Sigmoid colon (tissue), 7 donors: ENCODE data around the gene PMM1. TPM values are rescaled to one million over a fixed set of nuclear protein-coding genes. Genes with fewer than 3 reads are reported as not detected.
"Not testable (repeated sequence)": the region's sequence is repeated elsewhere in the genome, so short reads cannot be mapped to it uniquely, and the experiment has no call there.

ENCODE experiments used
- DNase-seq: peaks from one replicate; pipeline ENCODE4 v3.0.0-alpha.2; 2019
- H3K27ac ChIP-seq, 4 donors: fragments of 200-600 bp; sonication (generic); one replicate each; pipeline ENCODE4 v1.5.1; 2016 to 2019; ENCODE audit warnings: mild to moderate bottlenecking in 1 of 4
- H3K27me3 ChIP-seq, 3 donors: fragments of 200-600 bp; sonication (generic); one replicate each; pipeline ENCODE4 v1.5.1; 2019; ENCODE audit warnings: mild to moderate bottlenecking in 1 of 3
- H3K36me3 ChIP-seq, 4 donors: fragments of 200-600 bp; sonication (generic); one replicate each; pipeline ENCODE4 v1.5.1; 2016 to 2019
- H3K4me1 ChIP-seq, 4 donors: fragments of 200-600 bp; sonication (generic); one replicate each; pipeline ENCODE4 v1.5.1; 2017 to 2019
- H3K4me3 ChIP-seq, 4 donors: fragments of 200-600 bp; sonication (generic); one replicate each; pipeline ENCODE4 v1.5.1; 2017 to 2019; ENCODE audit warnings: mild to moderate bottlenecking in 2 of 4, moderate library complexity in 1 of 4
- H3K9me3 ChIP-seq, 4 donors: fragments of 200-600 bp in 3 of 4; sonication (generic) in 3 of 4; one replicate each; pipeline versions ENCODE4 v1.5.1 to v1.6.1; 2013 to 2019
- EP300 ChIP-seq, 4 donors: sonication (generic); formaldehyde crosslinking; IDR thresholded peaks; one replicate each; pipeline ENCODE4 v1.6.1; 2017; ENCODE audit warnings: antibody characterized with exemption in 4 of 4
- POLR2A ChIP-seq, 2 donors: fragments of 450-650 bp; IDR thresholded peaks; one replicate each; pipeline ENCODE4 v1.6.1; 2016; ENCODE audit warnings: antibody characterized with exemption in 2 of 2, mild to moderate bottlenecking in 2 of 2, moderate library complexity in 2 of 2
- POLR2AphosphoS5 ChIP-seq, 4 donors: sonication (generic); formaldehyde crosslinking; IDR thresholded peaks; one replicate each; pipeline ENCODE4 v1.6.1; 2017; ENCODE audit warnings: antibody characterized with exemption in 4 of 4
- WGBS, 2 donors: extraction: QIAGEN DNeasy Blood & Tissue Kit; methylation state at CpG; one replicate each; pipeline ENCODE4 v1.1.7; 2013; 5-methylcytosine and 5-hydroxymethylcytosine counted together
- intact Hi-C: fragments of 100-400 bp; cut with DNase I; formaldehyde crosslinking; loops from one replicate; pipeline ENCODE4 v1.15.1; 2023
- polyA plus RNA-seq, 3 donors: library from polyadenylated mRNA; stranded (reverse); fragments of 200-250 nt; gene quantifications; one replicate each; pipeline ENCODE4 v1.2.3, GENCODE V29; 2013
- total RNA-seq, 4 donors: library from RNA; depleted of rRNA; stranded (reverse); fragments of >200 nt; gene quantifications; one replicate each; pipeline ENCODE4 v1.1.0, GENCODE V29; 2016
- TF ChIP-seq, protein P1 (sequence below), 4 experiments: fragments of 450-650 bp in 3 of 4; fragments of 200-600 bp in 1 of 4; IDR thresholded peaks; one replicate each; pipeline ENCODE4 v1.5.1; 2016 to 2019; ENCODE audit warnings: antibody characterized with exemption in 4 of 4, mild to moderate bottlenecking in 3 of 4, moderate library complexity in 2 of 4
- donor health status: healthy with polysubstance abuse.
- donor health status: Bipolar disorder and iron deficiency.
- donor health status: healthy.

PMM1 gene
- total and polyA plus RNA-seq, 7 donors: 35.0 to 102 (median 52.4) TPM

DNA sequence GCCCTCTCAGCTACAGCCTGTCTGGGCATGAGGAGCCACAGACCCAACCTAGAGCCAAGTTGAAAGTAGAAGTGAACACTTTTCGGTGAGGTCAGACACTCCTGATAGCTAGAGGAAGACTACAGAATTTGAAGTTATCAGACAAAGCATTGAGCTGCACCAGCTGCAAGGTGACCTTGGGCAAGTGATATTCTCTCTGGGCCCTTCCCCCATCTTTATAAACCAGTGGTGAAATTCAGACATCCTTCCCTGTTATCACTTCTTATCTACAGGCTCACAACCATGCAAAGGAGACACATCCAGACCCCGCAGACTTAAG is 8.0 kb upstream of the PMM1 start:
- TF ChIP-seq POLR2AphosphoS5 (IDR thresholded peaks at IDR 0.05): no peak
- TF ChIP-seq, protein P1, sequence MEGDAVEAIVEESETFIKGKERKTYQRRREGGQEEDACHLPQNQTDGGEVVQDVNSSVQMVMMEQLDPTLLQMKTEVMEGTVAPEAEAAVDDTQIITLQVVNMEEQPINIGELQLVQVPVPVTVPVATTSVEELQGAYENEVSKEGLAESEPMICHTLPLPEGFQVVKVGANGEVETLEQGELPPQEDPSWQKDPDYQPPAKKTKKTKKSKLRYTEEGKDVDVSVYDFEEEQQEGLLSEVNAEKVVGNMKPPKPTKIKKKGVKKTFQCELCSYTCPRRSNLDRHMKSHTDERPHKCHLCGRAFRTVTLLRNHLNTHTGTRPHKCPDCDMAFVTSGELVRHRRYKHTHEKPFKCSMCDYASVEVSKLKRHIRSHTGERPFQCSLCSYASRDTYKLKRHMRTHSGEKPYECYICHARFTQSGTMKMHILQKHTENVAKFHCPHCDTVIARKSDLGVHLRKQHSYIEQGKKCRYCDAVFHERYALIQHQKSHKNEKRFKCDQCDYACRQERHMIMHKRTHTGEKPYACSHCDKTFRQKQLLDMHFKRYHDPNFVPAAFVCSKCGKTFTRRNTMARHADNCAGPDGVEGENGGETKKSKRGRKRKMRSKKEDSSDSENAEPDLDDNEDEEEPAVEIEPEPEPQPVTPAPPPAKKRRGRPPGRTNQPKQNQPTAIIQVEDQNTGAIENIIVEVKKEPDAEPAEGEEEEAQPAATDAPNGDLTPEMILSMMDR (IDR thresholded peaks at IDR 0.05): peak in 1 of 4 experiments; percentile 23
- intact Hi-C loops: loop anchor here (2.0 to 10.0 kb wide), 2 partner anchors 53 to 193 kb away; partner anchors contain the start of gene POLR3H
- H3K36me3 ChIP-seq: peaks cover 0 to 26% (median 12%) of the 10 kb centered on the region in 4 donors

DNA sequence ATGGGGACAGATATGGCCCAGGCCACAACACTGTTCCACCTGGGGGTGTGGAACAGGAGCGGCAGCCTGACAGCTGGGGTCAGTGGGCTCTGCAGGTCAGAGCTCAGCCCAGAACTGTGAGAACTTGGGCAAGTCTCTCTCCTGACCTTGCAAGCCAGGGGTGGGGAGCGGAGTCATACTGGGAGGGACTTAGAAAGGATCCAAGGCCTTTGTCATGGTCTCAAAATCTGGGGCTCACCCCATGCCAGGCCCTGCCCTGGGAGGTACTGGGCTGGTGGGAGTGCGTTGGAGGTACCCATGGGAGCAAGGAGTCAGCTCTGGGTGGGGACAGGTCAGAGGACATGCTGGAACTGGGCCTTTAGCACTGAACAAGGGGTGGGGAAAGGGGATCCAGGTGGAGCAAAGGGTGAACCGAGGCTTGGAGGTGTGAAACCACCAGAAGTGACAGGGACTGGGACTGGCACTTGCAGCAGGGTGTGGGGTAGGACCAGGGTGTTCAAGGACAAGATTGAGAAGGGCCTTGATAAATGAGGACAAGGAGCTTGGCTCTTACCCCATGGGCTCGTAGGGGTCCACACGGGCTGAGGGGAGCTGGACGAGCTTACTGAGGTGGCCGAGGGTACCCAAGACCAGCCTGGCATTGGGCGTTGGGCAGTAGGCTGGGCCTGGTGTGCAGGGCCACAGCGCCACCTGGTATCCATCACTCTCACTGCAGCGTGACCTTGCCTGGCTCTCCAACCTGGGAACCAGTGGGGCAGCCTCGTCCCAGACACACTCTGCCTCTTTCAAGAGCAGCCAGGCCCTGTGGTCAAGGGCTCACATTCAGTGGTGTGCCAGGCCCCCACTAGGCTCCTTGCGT is 7.4 kb upstream of the PMM1 start:
- peaks cover 0 to 21% (median 10%) of the 10 kb centered on the region in 4 donors for H3K36me3 ChIP-seq
- intact Hi-C loops: loop anchor here (2.0 to 10.0 kb wide), 2 partner anchors 52 to 192 kb away; partner anchors contain the start of gene POLR3H
- no peaks in the 10 kb centered on the region for H3K9me3 ChIP-seq
- peak; percentile 79 for DNase-seq
- peak overlapping the region in 1 of 4 donors; percentile 13 for H3K27ac ChIP-seq
- 31 to 53% methylated on average over 13 of the region's 13 CpGs for WGBS, 2 donors
- H3K4me1 ChIP-seq: no peaks in the 10 kb centered on the region
- no peak overlapping the region for H3K4me3 ChIP-seq
- no peaks in the 10 kb centered on the region for H3K27me3 ChIP-seq
- peak in 2 of 4 donors; percentile 21 to 32 for TF ChIP-seq POLR2AphosphoS5 (IDR thresholded peaks at IDR 0.05)
- no peak for TF ChIP-seq POLR2A (IDR thresholded peaks at IDR 0.05)
- TF ChIP-seq, protein P1 (IDR thresholded peaks at IDR 0.05): peak; percentile 61 to 81 (median 71)

More for the DNA sequence above, 8.0 kb upstream of the PMM1 start:
- Histone ChIP-seq H3K27me3 (no peaks in the 10 kb centered on the region), H3K4me3 (no peak overlapping the region), H3K4me1 (no peaks in the 10 kb centered on the region), H3K27ac (peak overlapping the region in 1 of 4 donors; percentile 13), H3K9me3 (no peaks in the 10 kb centered on the region)
- no peak for DNase-seq
- WGBS, 2 donors: 82 to 94% methylated on average over 2 of the region's 2 CpGs

DNA sequence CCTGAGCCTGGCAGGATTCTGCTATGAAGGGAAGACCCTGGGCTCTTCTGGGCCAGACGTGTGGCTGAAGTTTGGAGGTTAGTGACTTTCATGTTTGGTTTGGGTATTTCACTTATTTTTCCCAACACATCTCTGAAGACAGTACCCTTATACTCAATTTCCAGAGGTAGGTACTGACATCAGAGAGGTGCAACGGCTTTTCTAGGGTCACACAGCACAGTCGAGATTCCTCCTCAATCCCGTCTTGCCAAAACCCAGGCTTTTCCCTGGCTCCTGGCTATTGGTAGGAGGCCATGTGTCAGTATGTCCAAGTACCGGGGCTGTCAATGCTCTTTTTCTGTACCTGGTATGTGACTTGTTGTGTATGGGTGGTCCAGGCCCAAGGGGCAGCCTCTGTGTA is 6.1 kb upstream of the PMM1 start:
- WGBS, 2 donors: 88 to 92% methylated on average over 5 of the region's 5 CpGs
- no peak for DNase-seq
- no peak for TF ChIP-seq POLR2AphosphoS5 (IDR thresholded peaks at IDR 0.05)
- TF ChIP-seq, protein P1 (IDR thresholded peaks at IDR 0.05): no peak
- no peak for TF ChIP-seq EP300 (IDR thresholded peaks at IDR 0.05)
- TF ChIP-seq POLR2A (IDR thresholded peaks at IDR 0.05): no peak
- Histone ChIP-seq H3K36me3 (peaks cover 0 to 9% (median 7%) of the 10 kb centered on the region in 4 donors), H3K27me3 (no peaks in the 10 kb centered on the region), H3K4me1 (peaks cover 0 to 2% (median 0%) of the 10 kb centered on the region in 4 donors), H3K27ac (no peak overlapping the region), H3K4me3 (no peak overlapping the region), H3K9me3 (no peaks in the 10 kb centered on the region)
- intact Hi-C loops: loop anchor here (2.0 to 10.0 kb wide), 2 partner anchors 51 to 191 kb away; partner anchors contain the start of gene POLR3H

DNA sequence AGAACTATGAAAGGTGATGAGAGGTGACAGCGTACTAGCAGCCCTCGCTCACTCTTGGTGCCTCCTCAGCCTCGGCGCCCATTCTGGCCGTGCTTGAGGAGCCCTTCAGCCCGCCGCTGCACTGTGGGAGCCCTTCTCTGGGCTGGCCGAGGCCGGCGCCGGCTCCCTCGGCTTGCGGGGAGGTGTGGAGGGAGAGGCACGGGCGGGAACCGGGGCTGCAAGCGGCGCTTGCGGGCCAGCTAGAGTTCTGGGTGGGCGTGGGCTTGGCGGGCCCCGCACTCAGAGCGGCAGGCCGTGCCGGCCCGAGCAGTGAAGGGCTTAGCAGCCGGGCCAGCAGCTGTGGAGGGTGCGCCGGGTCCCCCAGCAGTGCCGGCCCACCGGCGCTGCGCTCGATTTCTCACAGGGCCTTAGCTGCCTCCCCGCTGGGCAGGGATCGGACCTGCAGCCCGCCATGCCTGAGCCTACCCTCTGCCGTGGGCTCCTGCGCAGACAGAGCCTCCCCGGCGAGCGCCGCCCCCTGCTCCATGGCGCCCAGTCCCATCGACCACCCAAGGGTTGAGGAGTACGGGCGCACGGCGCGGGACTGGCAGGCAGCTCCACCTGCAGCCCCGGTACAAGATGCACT is 3.8 kb upstream of the PMM1 start:
- WGBS, 2 donors: 96% methylated on average over 51 of the region's 51 CpGs
- intact Hi-C loops: loop anchor here (10.0 kb wide), 1 partner anchor 189 kb away; no protein-coding TSS in a partner anchor

DNA sequence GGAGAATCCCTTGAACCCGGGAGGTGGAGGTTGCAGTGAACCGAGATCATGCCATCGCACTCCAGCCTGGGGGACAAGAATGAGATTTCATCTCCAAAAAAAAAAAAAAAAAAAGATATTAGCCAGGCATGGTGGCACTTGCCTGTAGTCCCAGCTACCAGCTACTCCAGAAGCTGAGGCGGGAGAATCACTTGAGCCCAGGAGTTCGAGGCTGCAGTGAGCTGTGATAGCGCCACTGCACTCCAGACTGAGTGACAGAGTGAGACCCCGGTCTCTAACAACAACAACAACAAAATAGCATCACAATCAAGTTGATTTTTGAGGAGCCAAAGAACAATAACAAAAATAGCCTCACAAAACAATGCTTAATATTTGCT is 2.3 kb downstream of the PMM1 start:
- Histone ChIP-seq H3K27ac (no peak overlapping the region), H3K36me3 (peaks cover 0 to 28% (median 9%) of the 10 kb centered on the region in 4 donors), H3K4me3 (no peak overlapping the region), H3K4me1 (peaks cover 0 to 24% (median 17%) of the 10 kb centered on the region in 4 donors), H3K27me3 (no peaks in the 10 kb centered on the region), H3K9me3 (no peaks in the 10 kb centered on the region)
- no peak for DNase-seq
- 46 to 79% methylated on average over 7 of the region's 7 CpGs for WGBS, 2 donors
- intact Hi-C loops: no loop called here
- TF ChIP-seq POLR2AphosphoS5 (IDR thresholded peaks at IDR 0.05) (no peak), EP300 (IDR thresholded peaks at IDR 0.05) (no peak), POLR2A (IDR thresholded peaks at IDR 0.05) (no peak)
- TF ChIP-seq, protein P1 (IDR thresholded peaks at IDR 0.05): no peak

More for the DNA sequence above, 3.8 kb upstream of the PMM1 start:
- DNase-seq, H3K27me3 ChIP-seq, H3K36me3 ChIP-seq, H3K4me3 ChIP-seq, H3K27ac ChIP-seq, H3K9me3 ChIP-seq: not testable (repeated sequence)
- peaks cover 0 to 19% (median 10%) of the 10 kb centered on the region in 4 donors for H3K4me1 ChIP-seq
